NB4 (cell line): ENCODE measurements around the gene EXOSC2.

Experiments used
- CTCF ChIP-seq: IDR thresholded peaks from one replicate; pipeline ENCODE4 v1.5.1; 2012; ENCODE audit warnings: low read depth, low read length
- MAX ChIP-seq: IDR thresholded peaks from 2 replicates; pipeline ENCODE4 v1.6.1; 2011; ENCODE audit warnings: low read depth, low read length
- MYC ChIP-seq: IDR thresholded peaks from 2 replicates; pipeline ENCODE4 v1.6.1; 2011; ENCODE audit warnings: low read depth, low read length
- POLR2A ChIP-seq: IDR thresholded peaks from 2 replicates; pipeline ENCODE4 v1.6.1; 2011; ENCODE audit warnings: mild to moderate bottlenecking; ENCODE audit not compliant: insufficient read length; ENCODE audit errors: extremely low read depth

GRCh38 chr9:130681769-130682420 is 11.7 kb upstream of the EXOSC2 start:
- TF ChIP-seq CTCF (no peak), POLR2A (no peak), MAX (peak; percentile 44; the same call in 1 of the 2 replicates), MYC (peak; percentile 49)
